Prostate gland (tissue), 2 donors: ENCODE results near the gene ZNF2. TPM values are rescaled to one million over a fixed set of nuclear protein-coding genes. Genes with fewer than 3 reads are reported as not detected.
"Not testable (repeated sequence)": the region's sequence is repeated elsewhere in the genome, so short reads cannot be mapped to it uniquely, and the experiment has no call there.

Source experiments
- DNase-seq: peaks from one replicate; pipeline ENCODE4 v3.0.0-alpha.2; 2019; ENCODE audit warnings: low spot score
- H3K27ac ChIP-seq, 2 donors: fragments of 200-600 bp; sonication (generic); 2 replicates each; pipeline ENCODE4 v1.5.1; 2017 to 2019
- H3K27me3 ChIP-seq: fragments of 200-600 bp; sonication (generic); replicated peaks from 2 replicates; pipeline ENCODE4 v1.5.1; 2019; ENCODE audit not compliant: insufficient read depth
- H3K36me3 ChIP-seq, 2 donors: fragments of 200-600 bp; sonication (generic); 1 replicate in 1 of 2; 2 replicates in 1 of 2; pipeline versions ENCODE4 v1.5.1 to v1.8.1; 2017 to 2019
- H3K4me1 ChIP-seq: fragments of 200-600 bp; sonication (generic); replicated peaks from 2 replicates; pipeline ENCODE4 v1.5.1; 2019
- H3K4me3 ChIP-seq, 2 donors: fragments of 200-600 bp; sonication (generic); 2 replicates each; pipeline ENCODE4 v1.5.1; 2017 to 2019
- H3K9me3 ChIP-seq: fragments of 200-600 bp; sonication (generic); 2 replicates; pipeline ENCODE4 v1.5.1; 2017
- POLR2A ChIP-seq: fragments of 450-650 bp; IDR thresholded peaks from one replicate; pipeline ENCODE4 v1.6.1; 2016; ENCODE audit warnings: antibody characterized with exemption, mild to moderate bottlenecking
- POLR2AphosphoS5 ChIP-seq: sonication (generic); formaldehyde crosslinking; IDR thresholded peaks from one replicate; pipeline ENCODE4 v1.6.1; 2017; ENCODE audit warnings: antibody characterized with exemption
- WGBS: methylation state at CpG from one replicate; pipeline ENCODE4 v1.1.5; 2018; 5-methylcytosine and 5-hydroxymethylcytosine counted together
- intact Hi-C: fragments of 100-400 bp; cut with DNase I; formaldehyde crosslinking; loops from one replicate; pipeline ENCODE4 v1.14.2; 2022
- total RNA-seq, 2 donors: library from RNA; depleted of rRNA; stranded (reverse); fragments of >200 nt; gene quantifications; one replicate each; pipeline ENCODE4 v1.1.0, GENCODE V29; 2016
- TF ChIP-seq, protein P1 (sequence below), 4 experiments: fragments of 200-600 bp in 2 of 4; fragments of 450-650 bp in 2 of 4; sonication (generic) in 2 of 4; IDR thresholded peaks; 1 replicate in 3 of 4; 2 replicates in 1 of 4; pipeline ENCODE4 v1.5.1; 2016 to 2019; ENCODE audit warnings: antibody characterized with exemption in 4 of 4, mild to moderate bottlenecking in 2 of 4, moderate library complexity in 2 of 4

Gene ZNF2
- total RNA-seq, 2 donors from 2014 or later: 6.2 to 7.1 TPM

DNA sequence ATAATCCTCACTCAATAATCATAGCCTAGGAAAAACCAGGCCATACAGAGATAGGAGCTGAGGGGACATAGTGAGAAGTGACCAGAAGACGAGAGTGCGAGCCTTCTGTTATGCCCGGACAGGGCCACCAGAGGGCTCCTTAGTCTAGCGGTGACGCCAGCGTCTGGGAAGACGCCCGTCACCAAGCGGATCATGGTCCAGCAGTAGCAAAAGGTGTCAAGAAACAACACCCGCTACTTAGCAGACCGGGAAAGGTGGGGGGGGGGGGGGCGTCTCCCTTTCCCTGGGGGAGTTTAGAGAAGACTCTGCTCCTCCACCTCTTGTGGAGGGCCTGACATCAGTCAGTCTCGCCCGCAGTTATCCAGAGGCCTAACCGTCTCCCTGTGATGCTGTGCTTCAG is 27.3 kb downstream of the ZNF2 start:
- not testable (repeated sequence) for H3K36me3 ChIP-seq, H3K27me3 ChIP-seq, H3K27ac ChIP-seq, H3K9me3 ChIP-seq, H3K4me3 ChIP-seq, H3K4me1 ChIP-seq
- intact Hi-C loops: loop anchor here (10.0 kb wide), 1 partner anchor 122 kb away; no protein-coding TSS in a partner anchor
- TF ChIP-seq, protein P1, sequence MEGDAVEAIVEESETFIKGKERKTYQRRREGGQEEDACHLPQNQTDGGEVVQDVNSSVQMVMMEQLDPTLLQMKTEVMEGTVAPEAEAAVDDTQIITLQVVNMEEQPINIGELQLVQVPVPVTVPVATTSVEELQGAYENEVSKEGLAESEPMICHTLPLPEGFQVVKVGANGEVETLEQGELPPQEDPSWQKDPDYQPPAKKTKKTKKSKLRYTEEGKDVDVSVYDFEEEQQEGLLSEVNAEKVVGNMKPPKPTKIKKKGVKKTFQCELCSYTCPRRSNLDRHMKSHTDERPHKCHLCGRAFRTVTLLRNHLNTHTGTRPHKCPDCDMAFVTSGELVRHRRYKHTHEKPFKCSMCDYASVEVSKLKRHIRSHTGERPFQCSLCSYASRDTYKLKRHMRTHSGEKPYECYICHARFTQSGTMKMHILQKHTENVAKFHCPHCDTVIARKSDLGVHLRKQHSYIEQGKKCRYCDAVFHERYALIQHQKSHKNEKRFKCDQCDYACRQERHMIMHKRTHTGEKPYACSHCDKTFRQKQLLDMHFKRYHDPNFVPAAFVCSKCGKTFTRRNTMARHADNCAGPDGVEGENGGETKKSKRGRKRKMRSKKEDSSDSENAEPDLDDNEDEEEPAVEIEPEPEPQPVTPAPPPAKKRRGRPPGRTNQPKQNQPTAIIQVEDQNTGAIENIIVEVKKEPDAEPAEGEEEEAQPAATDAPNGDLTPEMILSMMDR (IDR thresholded peaks at IDR 0.05): peak in 2 of 4 experiments; percentile 57 to 71
- 25% methylated on average over 15 of the region's 15 CpGs for WGBS
- peak; percentile 41 for DNase-seq

DNA sequence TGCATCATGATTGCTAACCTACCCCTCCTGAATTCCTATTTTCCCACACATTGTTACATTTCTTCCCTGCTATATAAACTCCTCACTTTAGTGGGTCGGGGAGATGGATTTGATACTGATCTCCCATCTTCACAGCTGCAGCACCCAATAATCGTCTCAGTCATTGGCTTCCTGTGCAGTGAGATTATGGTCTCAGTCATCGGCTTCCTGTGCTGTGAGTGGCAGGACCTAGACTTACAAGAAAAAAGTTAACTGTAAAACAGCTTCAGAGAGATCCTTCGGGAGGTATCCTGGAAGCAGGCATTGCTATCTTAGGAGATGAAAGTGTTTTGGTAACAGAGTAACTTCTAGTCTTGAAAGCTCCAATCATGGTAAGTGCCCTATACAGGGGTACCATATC is 38.3 kb downstream of the ZNF2 start:
- no peak overlapping the region for H3K27ac ChIP-seq
- 85% methylated on average over 4 of the region's 4 CpGs for WGBS

DNA sequence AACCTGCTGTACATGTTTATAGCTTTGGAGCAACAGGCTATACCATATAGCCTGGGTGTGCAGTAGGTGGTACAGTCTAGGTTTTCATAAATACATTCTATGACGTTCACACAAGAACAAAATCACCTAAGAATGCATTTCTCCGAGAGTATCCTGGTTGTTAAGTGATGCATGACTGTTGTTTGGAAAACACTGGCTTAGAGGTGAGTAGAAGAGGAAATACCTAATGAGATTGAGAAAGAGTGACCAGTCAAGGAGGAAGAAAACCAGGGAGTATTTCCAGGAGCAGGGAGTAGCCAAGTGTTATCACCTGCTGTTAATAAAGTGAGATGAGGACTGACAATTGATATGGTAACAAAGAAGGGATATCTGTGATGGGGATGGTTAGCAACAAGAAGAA is 38.8 kb downstream of the ZNF2 start:
- intact Hi-C loops: loop anchor here (10.0 kb wide), 1 partner anchor 140 kb away; no protein-coding TSS in a partner anchor
- no peaks in the 10 kb centered on the region for H3K27me3 ChIP-seq
- TF ChIP-seq, protein P1 (IDR thresholded peaks at IDR 0.05): no peak
- no peak for TF ChIP-seq POLR2A
- TF ChIP-seq POLR2AphosphoS5: no peak
- no peaks in the 10 kb centered on the region for H3K4me1 ChIP-seq
- no peaks in the 10 kb centered on the region for H3K36me3 ChIP-seq
- no peak overlapping the region for H3K4me3 ChIP-seq
- DNase-seq: no peak
- WGBS: 86% methylated on average over 2 of the region's 2 CpGs
- no peaks in the 10 kb centered on the region for H3K9me3 ChIP-seq
- no peak overlapping the region for H3K27ac ChIP-seq

More for the DNA sequence above, 38.3 kb downstream of the ZNF2 start:
- no peak for DNase-seq
- TF ChIP-seq, protein P1 (IDR thresholded peaks at IDR 0.05): no peak
- no peak for TF ChIP-seq POLR2AphosphoS5
- TF ChIP-seq POLR2A: no peak
- Histone ChIP-seq H3K4me3 (no peak overlapping the region), H3K9me3 (no peaks in the 10 kb centered on the region), H3K4me1 (no peaks in the 10 kb centered on the region), H3K36me3 (no peaks in the 10 kb centered on the region), H3K27me3 (no peaks in the 10 kb centered on the region)
- intact Hi-C loops: loop anchor here (10.0 kb wide), 1 partner anchor 141 kb away; no protein-coding TSS in a partner anchor

DNA sequence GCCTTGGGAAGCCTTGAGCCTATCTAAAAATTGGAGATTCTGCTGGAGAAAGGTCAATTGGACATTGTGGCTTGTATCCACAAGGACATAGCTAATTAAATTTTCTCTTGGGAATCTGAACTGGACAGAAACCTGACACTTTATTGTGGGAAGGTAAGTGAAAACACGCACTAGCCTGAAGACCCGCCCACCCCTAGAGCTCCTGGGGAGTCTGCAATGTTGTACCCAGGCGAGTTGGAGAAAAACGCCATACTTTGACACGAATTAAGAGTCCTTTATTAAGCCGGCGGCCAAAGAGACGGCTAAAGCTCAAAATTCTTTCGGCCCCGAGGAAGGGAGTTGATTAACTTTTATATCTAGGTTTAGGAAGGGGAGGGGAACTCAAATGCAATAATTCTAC is 40.5 kb downstream of the ZNF2 start:
- TF ChIP-seq, protein P1 (IDR thresholded peaks at IDR 0.05): no peak
- no peak for TF ChIP-seq POLR2A
- TF ChIP-seq POLR2AphosphoS5: no peak
- DNase-seq: no peak
- H3K27ac ChIP-seq: no peak overlapping the region
- WGBS: 29% methylated on average over 10 of the region's 10 CpGs
- no peak overlapping the region for H3K4me3 ChIP-seq
- no peaks in the 10 kb centered on the region for H3K9me3 ChIP-seq
- no peaks in the 10 kb centered on the region for H3K27me3 ChIP-seq
- H3K4me1 ChIP-seq: no peaks in the 10 kb centered on the region
- no peaks in the 10 kb centered on the region for H3K36me3 ChIP-seq
- intact Hi-C loops: loop anchor here (5.0 to 10.0 kb wide), 2 partner anchors 39 to 139 kb away; partner anchors contain the start of gene ZNF2
